GM12878 (cell line): ENCODE results near the gene PCBP1. TPM values are rescaled to one million over a fixed set of nuclear protein-coding genes. Genes with fewer than 3 reads are reported as not detected.

Source experiments
- CBFB ChIP-seq: IDR thresholded peaks from 2 replicates; pipeline ENCODE4 v1.6.1; 2016; ENCODE audit warnings: antibody characterized with exemption, low read depth
- CHD1 ChIP-seq: IDR thresholded peaks from 2 replicates; pipeline ENCODE4 v1.6.1; 2012; ENCODE audit warnings: low read depth, low read length, improper control_type of control experiment
- CREB1 ChIP-seq: IDR thresholded peaks from 2 replicates; pipeline ENCODE4 v1.6.1; 2012; ENCODE audit warnings: low read depth, mild to moderate bottlenecking, inconsistent platforms
- HDAC2 ChIP-seq: fragments of 200-600 bp; sonication (generic); IDR thresholded peaks from 2 replicates; pipeline ENCODE4 v1.6.1; 2017
- HDGF ChIP-seq: fragments of 450-650 bp; IDR thresholded peaks from 2 replicates; pipeline ENCODE4 v1.6.1; 2016; ENCODE audit warnings: antibody characterized with exemption
- IKZF1 ChIP-seq: fragments of 450-650 bp; conservative IDR thresholded peaks from 2 replicates; pipeline ENCODE4 v1.6.1; 2017; ENCODE audit warnings: antibody characterized with exemption, mild to moderate bottlenecking
- KLF5 ChIP-seq: fragments of 450-650 bp; IDR thresholded peaks from 2 replicates; pipeline ENCODE4 v1.6.1; 2014; ENCODE audit warnings: mild to moderate bottlenecking; ENCODE audit not compliant: partially characterized antibody
- LARP7 ChIP-seq: fragments of 450-650 bp; IDR thresholded peaks from 2 replicates; pipeline ENCODE4 v1.6.1; 2017; ENCODE audit warnings: mild to moderate bottlenecking
- NFXL1 ChIP-seq: fragments of 450-650 bp; IDR thresholded peaks from 2 replicates; pipeline ENCODE4 v1.6.1; 2017; ENCODE audit warnings: antibody characterized with exemption, mild to moderate bottlenecking, borderline replicate concordance
- NR2C2 ChIP-seq: IDR thresholded peaks from 2 replicates; pipeline ENCODE4 v1.6.1; 2011; ENCODE audit warnings: borderline replicate concordance, low read depth; ENCODE audit not compliant: control insufficient read depth, insufficient read length
- NR2F1 ChIP-seq: fragments of 450-650 bp; conservative IDR thresholded peaks from 2 replicates; pipeline ENCODE4 v1.6.1; 2017; ENCODE audit warnings: mild to moderate bottlenecking
- PAX5 ChIP-seq: IDR thresholded peaks from 2 replicates; pipeline ENCODE4 v1.6.1; 2011; ENCODE audit warnings: low read depth, low read length, borderline replicate concordance
- PML ChIP-seq: IDR thresholded peaks from 2 replicates; pipeline ENCODE4 v1.6.1; 2012; ENCODE audit warnings: low read length, inconsistent platforms
- RAD51 ChIP-seq: fragments of 450-650 bp; IDR thresholded peaks from 2 replicates; pipeline ENCODE4 v1.6.1; 2016; ENCODE audit warnings: moderate library complexity, mild to moderate bottlenecking, inconsistent platforms
- SMARCA5 ChIP-seq: fragments of 450-650 bp; IDR thresholded peaks from 2 replicates; pipeline ENCODE4 v1.6.1; 2017; ENCODE audit warnings: mild to moderate bottlenecking
- SPI1 ChIP-seq: IDR thresholded peaks from 2 replicates; pipeline ENCODE4 v1.6.1; 2011; ENCODE audit warnings: low read depth, mild to moderate bottlenecking, low read length, moderate library complexity, borderline replicate concordance; ENCODE audit not compliant: insufficient read depth
- SUZ12 ChIP-seq: fragments of 200-600 bp; sonication (generic); IDR thresholded peaks from one replicate; pipeline ENCODE4 v1.6.1; 2018; ENCODE audit warnings: antibody characterized with exemption, mild to moderate bottlenecking; ENCODE audit not compliant: unreplicated experiment
- TARDBP ChIP-seq: IDR thresholded peaks from 2 replicates; pipeline ENCODE4 v1.6.1; 2016; ENCODE audit warnings: borderline replicate concordance
- ZBED1 ChIP-seq: IDR thresholded peaks from 2 replicates; pipeline ENCODE4 v1.6.1; 2016; ENCODE audit warnings: borderline replicate concordance
- polyA plus RNA-seq, 11 experiments: library from polyadenylated mRNA; depleted of rRNA in 4 of 11; unstranded in 6 of 11; stranded (reverse) in 5 of 11; fragments of >200 nt; fragmentation: Nextera tagmentation in 4 of 11; fragmentation: Illumina TruSeq in 1 of 11; extraction: Ambion mirVana in 4 of 11; extraction: Trizol in 1 of 11; gene quantifications; 1 replicate in 1 of 11; 2 replicates in 10 of 11; pipeline versions ENCODE4 v1.2.1 to v1.2.3, GENCODE V29; 2011 to 2016; ENCODE audit warnings: inconsistent platforms in 2 of 11, missing spikeins in 2 of 11, low read depth in 1 of 11
- total RNA-seq, 4 experiments: library from RNA; depleted of rRNA in 3 of 4; stranded (reverse); fragments of >200 nt in 3 of 4; fragmentation: Illumina TruSeq in 1 of 4; extraction: Trizol in 1 of 4; gene quantifications; 2 replicates each; pipeline versions ENCODE4 v1.2.1 to v1.2.3, GENCODE V29; 2013 to 2021
- TF ChIP-seq, protein P1 (sequence below): fragments of 450-650 bp; IDR thresholded peaks from 2 replicates; pipeline ENCODE4 v1.6.1; 2017; ENCODE audit warnings: mild to moderate bottlenecking, low read depth, inconsistent platforms; ENCODE audit not compliant: poor library complexity, severe bottlenecking
- TF ChIP-seq, protein P2 (sequence below): IDR thresholded peaks from 2 replicates; pipeline ENCODE4 v1.6.1; 2011; ENCODE audit warnings: borderline replicate concordance, low read depth, mild to moderate bottlenecking, moderate library complexity, mixed read lengths, low read length; ENCODE audit not compliant: insufficient read depth; ENCODE audit errors: extremely low read length
- TF ChIP-seq, protein P3 (sequence below): IDR thresholded peaks from 2 replicates; pipeline ENCODE4 v1.6.1; 2012; ENCODE audit warnings: improper control_type of control experiment, low read depth, low read length; ENCODE audit not compliant: insufficient replicate concordance
- TF ChIP-seq, protein P4 (sequence below): IDR thresholded peaks from 2 replicates; pipeline ENCODE4 v1.6.1; 2012; ENCODE audit warnings: low read depth, low read length, improper control_type of control experiment

PCBP1 gene
- total and polyA plus RNA-seq, 10 of the 15 experiments (the other 5 are each of a cell fraction or from before 2014, with no cell fraction given) = 24.4 to 494 (median 130) TPM

DNA sequence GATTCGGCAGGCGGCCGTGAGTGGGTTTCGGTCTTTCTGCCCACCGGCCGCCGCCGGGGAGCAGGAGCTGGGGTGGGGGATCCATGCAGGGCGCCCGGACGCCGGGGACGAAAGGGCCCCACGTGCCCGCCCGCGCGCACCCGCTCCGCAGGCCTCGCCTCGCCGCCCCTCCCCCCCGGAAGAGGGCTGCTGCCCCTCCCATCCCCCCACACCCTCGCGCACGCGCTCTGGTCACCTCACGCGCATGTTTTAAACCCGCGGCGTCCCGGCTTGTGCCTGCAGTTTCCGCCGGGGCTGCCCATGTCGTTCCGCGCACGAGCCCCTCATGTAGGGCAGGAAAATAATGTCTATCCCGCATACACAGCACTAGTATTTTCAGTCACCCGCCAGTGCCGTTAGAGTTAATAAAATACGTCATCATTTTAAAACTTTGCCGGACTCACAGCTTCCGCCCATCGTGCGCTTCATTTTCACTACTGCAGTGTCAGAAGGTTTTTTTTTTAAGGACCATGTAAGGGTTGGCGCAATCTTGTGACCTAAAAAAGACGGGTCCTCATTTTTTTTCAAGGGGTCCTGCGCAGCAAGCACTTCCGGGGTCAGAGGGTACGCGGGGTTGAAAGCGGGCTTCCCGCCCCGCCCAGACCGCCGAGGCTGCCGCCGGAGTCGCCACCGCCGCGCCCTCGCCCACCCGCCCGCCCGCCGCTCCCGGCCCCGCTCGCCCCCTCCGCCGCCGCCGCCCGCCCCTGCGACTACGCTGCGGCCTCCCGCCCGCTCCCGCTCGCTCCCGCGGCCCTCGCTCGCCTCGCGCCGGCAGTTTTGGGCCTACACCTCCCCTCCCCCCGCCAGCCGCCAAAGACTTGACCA, at the start of gene PCBP1 (continued):
- TF ChIP-seq, protein P1, sequence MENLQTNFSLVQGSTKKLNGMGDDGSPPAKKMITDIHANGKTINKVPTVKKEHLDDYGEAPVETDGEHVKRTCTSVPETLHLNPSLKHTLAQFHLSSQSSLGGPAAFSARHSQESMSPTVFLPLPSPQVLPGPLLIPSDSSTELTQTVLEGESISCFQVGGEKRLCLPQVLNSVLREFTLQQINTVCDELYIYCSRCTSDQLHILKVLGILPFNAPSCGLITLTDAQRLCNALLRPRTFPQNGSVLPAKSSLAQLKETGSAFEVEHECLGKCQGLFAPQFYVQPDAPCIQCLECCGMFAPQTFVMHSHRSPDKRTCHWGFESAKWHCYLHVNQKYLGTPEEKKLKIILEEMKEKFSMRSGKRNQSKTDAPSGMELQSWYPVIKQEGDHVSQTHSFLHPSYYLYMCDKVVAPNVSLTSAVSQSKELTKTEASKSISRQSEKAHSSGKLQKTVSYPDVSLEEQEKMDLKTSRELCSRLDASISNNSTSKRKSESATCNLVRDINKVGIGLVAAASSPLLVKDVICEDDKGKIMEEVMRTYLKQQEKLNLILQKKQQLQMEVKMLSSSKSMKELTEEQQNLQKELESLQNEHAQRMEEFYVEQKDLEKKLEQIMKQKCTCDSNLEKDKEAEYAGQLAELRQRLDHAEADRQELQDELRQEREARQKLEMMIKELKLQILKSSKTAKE = peak; percentile 62
- TF ChIP-seq, protein P2, sequence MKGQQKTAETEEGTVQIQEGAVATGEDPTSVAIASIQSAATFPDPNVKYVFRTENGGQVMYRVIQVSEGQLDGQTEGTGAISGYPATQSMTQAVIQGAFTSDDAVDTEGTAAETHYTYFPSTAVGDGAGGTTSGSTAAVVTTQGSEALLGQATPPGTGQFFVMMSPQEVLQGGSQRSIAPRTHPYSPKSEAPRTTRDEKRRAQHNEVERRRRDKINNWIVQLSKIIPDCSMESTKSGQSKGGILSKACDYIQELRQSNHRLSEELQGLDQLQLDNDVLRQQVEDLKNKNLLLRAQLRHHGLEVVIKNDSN = peak; percentile 73
- TF ChIP-seq ZBED1 (no peak), CREB1 (no peak), NR2C2 (peak; percentile 83), SPI1 (no peak), CHD1 (no peak), SUZ12 (no peak), LARP7 (no peak), SMARCA5 (0 out of 2 replicates have a peak, but pooled peaks have one; percentile 36), KLF5 (peak; percentile 68), TARDBP (peak; percentile 75), NFXL1 (no peak), NR2F1 (peak; percentile 73; the same call in 1 of the 2 replicates), IKZF1 (peak; percentile 77; the same call in 1 of the 2 replicates), PAX5 (no peak), CBFB (peak; percentile 74; the same call in 1 of the 2 replicates), PML (no peak), HDGF (no peak), RAD51 (no peak; the same call in 1 of the 2 replicates), HDAC2 (no peak)
- TF ChIP-seq, protein P3, sequence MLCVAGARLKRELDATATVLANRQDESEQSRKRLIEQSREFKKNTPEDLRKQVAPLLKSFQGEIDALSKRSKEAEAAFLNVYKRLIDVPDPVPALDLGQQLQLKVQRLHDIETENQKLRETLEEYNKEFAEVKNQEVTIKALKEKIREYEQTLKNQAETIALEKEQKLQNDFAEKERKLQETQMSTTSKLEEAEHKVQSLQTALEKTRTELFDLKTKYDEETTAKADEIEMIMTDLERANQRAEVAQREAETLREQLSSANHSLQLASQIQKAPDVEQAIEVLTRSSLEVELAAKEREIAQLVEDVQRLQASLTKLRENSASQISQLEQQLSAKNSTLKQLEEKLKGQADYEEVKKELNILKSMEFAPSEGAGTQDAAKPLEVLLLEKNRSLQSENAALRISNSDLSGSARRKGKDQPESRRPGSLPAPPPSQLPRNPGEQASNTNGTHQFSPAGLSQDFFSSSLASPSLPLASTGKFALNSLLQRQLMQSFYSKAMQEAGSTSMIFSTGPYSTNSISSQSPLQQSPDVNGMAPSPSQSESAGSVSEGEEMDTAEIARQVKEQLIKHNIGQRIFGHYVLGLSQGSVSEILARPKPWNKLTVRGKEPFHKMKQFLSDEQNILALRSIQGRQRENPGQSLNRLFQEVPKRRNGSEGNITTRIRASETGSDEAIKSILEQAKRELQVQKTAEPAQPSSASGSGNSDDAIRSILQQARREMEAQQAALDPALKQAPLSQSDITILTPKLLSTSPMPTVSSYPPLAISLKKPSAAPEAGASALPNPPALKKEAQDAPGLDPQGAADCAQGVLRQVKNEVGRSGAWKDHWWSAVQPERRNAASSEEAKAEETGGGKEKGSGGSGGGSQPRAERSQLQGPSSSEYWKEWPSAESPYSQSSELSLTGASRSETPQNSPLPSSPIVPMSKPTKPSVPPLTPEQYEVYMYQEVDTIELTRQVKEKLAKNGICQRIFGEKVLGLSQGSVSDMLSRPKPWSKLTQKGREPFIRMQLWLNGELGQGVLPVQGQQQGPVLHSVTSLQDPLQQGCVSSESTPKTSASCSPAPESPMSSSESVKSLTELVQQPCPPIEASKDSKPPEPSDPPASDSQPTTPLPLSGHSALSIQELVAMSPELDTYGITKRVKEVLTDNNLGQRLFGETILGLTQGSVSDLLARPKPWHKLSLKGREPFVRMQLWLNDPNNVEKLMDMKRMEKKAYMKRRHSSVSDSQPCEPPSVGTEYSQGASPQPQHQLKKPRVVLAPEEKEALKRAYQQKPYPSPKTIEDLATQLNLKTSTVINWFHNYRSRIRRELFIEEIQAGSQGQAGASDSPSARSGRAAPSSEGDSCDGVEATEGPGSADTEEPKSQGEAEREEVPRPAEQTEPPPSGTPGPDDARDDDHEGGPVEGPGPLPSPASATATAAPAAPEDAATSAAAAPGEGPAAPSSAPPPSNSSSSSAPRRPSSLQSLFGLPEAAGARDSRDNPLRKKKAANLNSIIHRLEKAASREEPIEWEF = no peak
- TF ChIP-seq, protein P4, sequence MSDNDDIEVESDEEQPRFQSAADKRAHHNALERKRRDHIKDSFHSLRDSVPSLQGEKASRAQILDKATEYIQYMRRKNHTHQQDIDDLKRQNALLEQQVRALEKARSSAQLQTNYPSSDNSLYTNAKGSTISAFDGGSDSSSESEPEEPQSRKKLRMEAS = peak; percentile 85
